Parathyroid adenoma (tissue), 2 donors: ENCODE data around the gene PRXL2C.
A peak's percentile ranks its signal among the peaks of the same experiment; 100 is the strongest.
"Not testable (repeated sequence)": the region's sequence is repeated elsewhere in the genome, so short reads cannot be mapped to it uniquely, and the experiment has no call there.

Source experiments
- H2AFZ ChIP-seq: fragments of 300-600 bp; sonication (generic); one replicate; pipeline ENCODE4 v1.7.0; 2017; ENCODE audit warnings: antibody characterized with exemption, mild to moderate bottlenecking
- H3K27ac ChIP-seq: fragments of 300-600 bp; sonication (generic); one replicate; pipeline ENCODE4 v1.7.0; 2017
- H3K27me3 ChIP-seq: fragments of 300-600 bp; sonication (generic); one replicate; pipeline ENCODE4 v1.7.0; 2017; ENCODE audit warnings: low read length; ENCODE audit not compliant: control insufficient read depth, insufficient read depth
- H3K36me3 ChIP-seq: fragments of 300-600 bp; sonication (generic); one replicate; pipeline ENCODE4 v1.7.0; 2017; ENCODE audit warnings: low read length; ENCODE audit not compliant: control insufficient read depth, insufficient read depth
- H3K4me1 ChIP-seq: fragments of 300-600 bp; sonication (generic); one replicate; pipeline ENCODE4 v1.7.0; 2017; ENCODE audit warnings: control low read depth
- H3K4me2 ChIP-seq: fragments of 300-600 bp; sonication (generic); one replicate; pipeline ENCODE4 v1.7.0; 2017; ENCODE audit warnings: low read length
- H3K4me3 ChIP-seq: fragments of 300-600 bp; sonication (generic); one replicate; pipeline ENCODE4 v1.7.0; 2017; ENCODE audit warnings: low read depth, low read length
- H3K79me2 ChIP-seq: fragments of 300-600 bp; sonication (generic); one replicate; pipeline ENCODE4 v1.7.0; 2017; ENCODE audit warnings: control low read depth
- H3K9ac ChIP-seq: fragments of 300-600 bp; sonication (generic); one replicate; pipeline ENCODE4 v1.7.0; 2017; ENCODE audit warnings: mild to moderate bottlenecking
- H3K9me3 ChIP-seq: fragments of 300-600 bp; sonication (generic); one replicate; pipeline ENCODE4 v1.7.0; 2017; ENCODE audit warnings: low read length; ENCODE audit not compliant: control insufficient read depth
- CTCF ChIP-seq: fragments of 300-600 bp; sonication (generic); IDR thresholded peaks from one replicate; pipeline ENCODE4 v1.7.0; 2017; ENCODE audit warnings: antibody characterized with exemption, mild to moderate bottlenecking
- donor health status: primary hyperparathyroidism.

PRXL2C gene, protein sequence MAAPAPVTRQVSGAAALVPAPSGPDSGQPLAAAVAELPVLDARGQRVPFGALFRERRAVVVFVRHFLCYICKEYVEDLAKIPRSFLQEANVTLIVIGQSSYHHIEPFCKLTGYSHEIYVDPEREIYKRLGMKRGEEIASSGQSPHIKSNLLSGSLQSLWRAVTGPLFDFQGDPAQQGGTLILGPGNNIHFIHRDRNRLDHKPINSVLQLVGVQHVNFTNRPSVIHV

DNA sequence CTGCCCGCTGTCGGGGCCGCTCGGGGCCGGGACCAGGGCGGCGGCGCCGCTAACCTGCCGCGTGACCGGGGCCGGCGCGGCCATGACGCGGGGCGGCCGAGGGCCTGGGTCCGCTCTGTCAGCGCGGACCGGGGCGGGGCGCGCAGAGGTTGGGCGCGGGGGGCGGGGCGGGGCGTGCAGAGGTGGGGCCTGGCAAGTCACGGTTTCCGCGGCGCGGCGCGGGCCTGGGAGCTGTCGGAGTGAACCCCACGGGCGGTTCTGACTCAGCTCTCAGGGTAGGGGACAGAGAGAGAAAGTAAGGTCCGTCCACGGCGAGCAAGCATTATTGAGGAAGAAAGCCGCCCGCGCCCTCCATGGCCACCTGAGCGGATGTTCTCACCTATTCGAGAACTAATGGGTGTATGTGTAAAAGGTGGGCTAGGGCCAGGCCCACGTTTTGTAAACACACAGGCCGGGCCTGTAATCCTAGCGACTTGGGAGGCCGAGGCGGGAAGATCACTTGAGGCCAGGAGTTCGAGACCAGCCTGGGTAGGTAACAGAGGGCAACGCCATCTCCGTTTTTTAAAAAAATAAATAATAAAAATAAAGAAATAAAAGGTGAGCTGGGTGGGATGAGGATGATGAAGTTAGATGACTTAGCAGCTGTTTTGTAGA is at the start of gene PRXL2C:
TSS of gene PRXL2C (minus strand) at position 120 of the 654 bp plus-strand sequence. CDS start at position 84, 36 bp downstream.
- Histone ChIP-seq H3K79me2 (no peaks in the 10 kb centered on the region), H3K27ac (peak within 1 kb of the TSS; percentile 85), H2AFZ (peak within 1 kb of the TSS; percentile 89), H3K36me3 (no peaks in the 10 kb centered on the region), H3K4me2 (peak within 1 kb of the TSS; percentile 73), H3K9me3 (no peaks in the 10 kb centered on the region), H3K4me1 (no peaks in the 10 kb centered on the region), H3K4me3 (peak within 1 kb of the TSS; percentile 55), H3K27me3 (no peaks in the 10 kb centered on the region), H3K9ac (no peak within 1 kb of the TSS)
- no peak for TF ChIP-seq CTCF

- not testable (repeated sequence) for H3K4me2 ChIP-seq, H3K79me2 ChIP-seq, H3K4me1 ChIP-seq, H3K9me3 ChIP-seq, H3K36me3 ChIP-seq, H3K9ac ChIP-seq, H3K4me3 ChIP-seq, H3K27ac ChIP-seq, H2AFZ ChIP-seq, H3K27me3 ChIP-seq
Measured at GRCh38 chr9:96700721-96701375, 45.7 kb upstream of the PRXL2C start.

GRCh38 chr9:96691326-96691725 is 36.2 kb upstream of the PRXL2C start:
- no peak overlapping the region for H3K4me3 ChIP-seq
- H3K9ac ChIP-seq, result no peak overlapping the region
- no peaks in the 10 kb centered on the region for H3K9me3 ChIP-seq

GRCh38 chr9:96688745-96689464 is 33.8 kb upstream of the PRXL2C start:
- no peak for TF ChIP-seq CTCF
- Histone ChIP-seq H2AFZ (no peak overlapping the region), H3K27me3 (no peaks in the 10 kb centered on the region), H3K27ac (no peak overlapping the region), H3K9ac (no peak overlapping the region), H3K79me2 (no peaks in the 10 kb centered on the region), H3K4me3 (no peak overlapping the region), H3K4me1 (no peaks in the 10 kb centered on the region), H3K4me2 (no peak overlapping the region), H3K9me3 (no peaks in the 10 kb centered on the region), H3K36me3 (no peaks in the 10 kb centered on the region)

More at GRCh38 chr9:96691326-96691725, 36.2 kb upstream of the PRXL2C start:
- no peak for TF ChIP-seq CTCF
- no peak overlapping the region for H2AFZ ChIP-seq
- H3K36me3 ChIP-seq, result no peaks in the 10 kb centered on the region
- no peak overlapping the region for H3K27ac ChIP-seq
- no peaks in the 10 kb centered on the region for H3K79me2 ChIP-seq
- no peaks in the 10 kb centered on the region for H3K4me1 ChIP-seq
- no peak overlapping the region for H3K4me2 ChIP-seq
- no peaks in the 10 kb centered on the region for H3K27me3 ChIP-seq

GRCh38 chr9:96688187-96688586 is 33.1 kb upstream of the PRXL2C start:
- Histone ChIP-seq H3K27me3 (no peaks in the 10 kb centered on the region), H2AFZ (no peak overlapping the region), H3K4me1 (no peaks in the 10 kb centered on the region), H3K4me2 (no peak overlapping the region), H3K4me3 (no peak overlapping the region), H3K9ac (no peak overlapping the region), H3K9me3 (no peaks in the 10 kb centered on the region), H3K79me2 (no peaks in the 10 kb centered on the region), H3K36me3 (no peaks in the 10 kb centered on the region), H3K27ac (no peak overlapping the region)
- TF ChIP-seq CTCF, result no peak
